GM19455 (cell line): Measurements from ENCODE around the gene C18orf63.

ENCODE experiments used
- ATAC-seq: cut with Tn5 transposase; IDR thresholded peaks from one replicate; pipeline ENCODE4 v1.9.1; 2021; ENCODE audit not compliant: unreplicated experiment

C18orf63 gene

DNA sequence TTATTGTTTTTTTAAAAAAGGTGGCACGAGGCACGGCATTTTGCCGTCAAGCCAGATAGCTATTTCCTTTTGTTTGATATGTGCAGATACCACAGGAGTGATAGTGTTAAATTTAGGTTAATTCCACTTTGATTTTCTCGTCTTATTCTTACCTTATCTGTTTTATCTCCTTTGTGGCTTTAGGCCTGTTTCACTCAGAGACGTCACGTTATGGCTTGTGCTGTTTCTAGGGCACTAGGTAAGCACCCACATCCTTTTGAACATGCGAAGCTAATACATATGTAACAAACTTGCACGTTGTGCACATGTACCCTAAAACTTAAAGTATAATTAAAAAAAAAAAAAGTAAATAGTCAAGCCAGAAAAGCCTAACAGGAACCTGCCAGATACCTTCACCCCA lies 57.8 kb downstream of the C18orf63 start:
- ATAC-seq, result no peak

- no peak for ATAC-seq
Measured at GRCh38 chr18:74375999-74376398, 60.4 kb downstream of the C18orf63 start.

DNA sequence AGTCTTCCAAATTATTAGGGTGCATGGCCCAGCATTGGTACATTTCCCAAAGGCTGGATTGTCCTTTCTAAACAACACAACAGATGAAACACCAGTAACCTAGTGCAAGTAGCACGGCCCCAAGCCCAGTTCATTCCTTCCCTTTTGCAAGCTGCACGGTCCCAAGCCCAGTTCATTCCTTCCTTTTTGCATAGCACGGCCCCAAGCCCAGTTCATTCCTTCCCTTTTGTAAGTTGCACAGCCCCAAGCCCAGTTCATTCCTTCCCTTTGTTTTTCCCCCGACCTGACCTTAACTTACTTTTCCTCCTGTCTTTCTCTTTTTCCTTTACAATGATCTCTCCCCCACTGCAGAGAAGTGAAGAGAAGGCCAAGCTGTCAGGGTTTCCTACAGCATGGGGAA lies 60.9 kb downstream of the C18orf63 start:
- no peak for ATAC-seq

- no peak for ATAC-seq
Measured at GRCh38 chr18:74377776-74378175, 62.1 kb downstream of the C18orf63 start.

DNA sequence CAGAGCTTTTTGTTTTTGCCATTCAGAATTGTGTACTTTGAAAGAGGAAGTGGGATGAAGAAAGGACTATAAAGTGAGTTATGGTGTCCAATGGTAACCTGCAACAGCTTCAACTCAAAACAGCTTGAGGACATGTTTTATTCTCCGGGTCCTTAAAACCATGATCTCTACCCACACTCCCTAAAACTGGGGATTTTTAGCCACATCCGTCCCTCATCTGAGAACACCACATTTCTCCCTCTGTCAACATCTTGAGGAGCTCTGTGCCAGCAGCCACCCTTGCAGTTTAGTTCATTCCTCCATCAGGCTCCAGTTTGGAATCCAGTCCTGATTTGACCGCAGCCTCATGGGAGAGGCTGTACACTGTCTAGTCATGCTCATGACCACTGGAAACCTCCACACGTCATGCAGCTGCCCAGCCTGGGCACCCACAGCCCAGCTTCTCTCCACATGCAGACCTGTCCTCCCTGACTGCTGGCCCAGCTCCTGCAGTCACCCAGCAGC lies 62.6 kb downstream of the C18orf63 start:
- no peak for ATAC-seq

DNA sequence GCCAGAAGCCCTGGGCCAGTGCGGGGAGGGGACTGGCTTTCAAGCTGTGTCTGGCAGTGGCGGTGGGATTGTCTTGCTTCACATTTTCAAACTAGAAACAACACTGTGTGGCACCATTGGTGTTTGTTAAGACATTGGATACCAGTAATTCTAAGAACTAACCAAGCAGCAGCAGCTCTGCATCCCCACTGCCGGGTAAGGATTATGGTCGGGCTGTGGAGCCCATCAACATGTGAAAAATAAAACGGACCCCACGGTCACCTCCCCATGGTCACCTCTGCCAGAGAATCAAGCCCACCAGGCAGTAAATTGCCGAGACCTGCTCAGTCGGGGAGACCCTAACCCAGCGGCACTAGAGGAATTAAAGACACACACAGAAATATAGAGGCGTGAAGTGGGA lies 65.3 kb downstream of the C18orf63 start:
- no peak for ATAC-seq

DNA sequence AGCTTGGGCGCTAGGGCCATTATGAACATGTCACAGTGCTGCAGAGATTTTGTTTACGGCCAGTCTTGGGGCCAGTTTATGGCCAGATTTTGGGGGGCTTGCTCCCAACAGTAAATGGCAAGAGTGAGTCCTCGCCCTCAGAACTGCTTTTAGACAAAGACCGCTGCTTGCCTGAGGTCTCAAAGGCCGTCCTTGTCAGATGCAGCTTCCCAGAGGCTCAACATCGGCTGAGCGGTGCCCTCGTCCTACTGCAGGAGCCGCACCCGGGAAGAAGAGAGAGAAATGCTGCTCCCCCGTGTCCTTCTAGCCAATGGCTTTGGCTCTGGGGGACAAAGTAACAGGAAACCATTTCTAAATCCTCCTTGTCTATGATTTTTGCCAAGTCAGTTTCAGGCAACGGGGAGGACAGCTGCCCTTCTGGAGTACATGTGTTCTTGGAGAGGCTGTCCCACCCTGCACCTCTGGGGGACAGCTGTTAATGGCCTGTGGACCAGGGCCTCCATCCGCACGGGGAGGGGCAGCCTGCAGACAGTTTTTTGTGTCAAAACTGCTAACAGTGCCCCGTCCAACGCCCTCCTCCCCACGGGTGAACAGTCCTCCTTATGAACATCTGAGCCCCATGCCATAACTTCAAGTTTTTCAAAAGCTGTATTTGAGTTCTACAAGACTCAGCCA lies 66.1 kb downstream of the C18orf63 start:
- no peak for ATAC-seq

DNA sequence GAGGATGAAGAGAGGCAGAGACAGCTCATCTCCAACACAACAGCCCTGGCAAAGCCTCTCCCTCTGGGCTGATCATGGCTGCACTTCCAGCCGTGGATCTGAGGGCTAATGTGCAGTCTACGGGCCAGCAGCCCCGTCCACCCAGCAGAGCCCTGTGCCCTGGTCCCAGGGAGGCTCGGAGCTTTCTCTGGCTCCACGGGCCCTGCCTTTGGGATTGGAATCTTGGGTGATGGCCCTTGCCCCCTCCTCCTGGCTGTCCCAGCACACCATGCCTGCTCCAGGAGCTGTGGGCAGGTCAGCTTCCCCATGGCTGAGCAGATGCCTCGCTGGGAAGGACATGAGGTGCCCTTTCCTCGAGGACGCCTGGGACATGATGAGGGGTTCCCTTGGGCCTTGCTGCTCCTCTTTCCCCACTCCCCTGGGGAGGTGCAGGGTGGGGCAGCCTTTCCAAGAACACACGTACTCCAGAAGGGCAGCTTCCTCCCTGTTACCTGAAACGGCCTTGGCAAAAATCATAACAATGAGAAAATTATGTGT lies 66.9 kb downstream of the C18orf63 start:
- no peak for ATAC-seq

- ATAC-seq, result no peak
Measured at GRCh38 chr18:74387383-74387782, 71.7 kb downstream of the C18orf63 start.

- ATAC-seq, result no peak
Measured at GRCh38 chr18:74388227-74388626, 72.6 kb downstream of the C18orf63 start.

- ATAC-seq, result no peak
Measured at GRCh38 chr18:74389171-74389927, 73.7 kb downstream of the C18orf63 start.

DNA sequence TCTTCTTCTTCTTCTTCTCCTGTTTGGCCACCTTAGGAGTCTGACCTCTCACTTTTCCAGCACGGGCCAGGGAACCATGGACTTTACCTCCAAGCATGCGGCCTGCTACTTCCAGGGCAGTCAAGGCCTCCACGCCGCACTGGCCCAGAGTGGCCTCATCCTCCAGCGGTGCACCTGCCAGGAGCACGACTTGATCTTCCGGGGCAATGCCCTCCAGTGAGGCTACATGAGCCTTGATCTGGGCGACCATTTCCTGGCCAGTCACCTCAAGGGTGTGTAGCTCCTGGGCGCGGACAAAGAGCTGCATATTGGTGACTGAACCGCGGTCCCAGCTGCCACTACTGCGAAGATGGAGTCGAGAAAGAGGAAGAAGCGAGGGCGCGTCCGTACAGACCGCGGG lies 74.4 kb downstream of the C18orf63 start:
- ATAC-seq, result no peak

- ATAC-seq, result no peak
Measured at GRCh38 chr18:74390900-74391299, 75.3 kb downstream of the C18orf63 start.

- ATAC-seq, result no peak
Measured at GRCh38 chr18:74392323-74392722, 76.7 kb downstream of the C18orf63 start.

- no peak for ATAC-seq
Measured at GRCh38 chr18:74395006-74395405, 79.4 kb downstream of the C18orf63 start.

DNA sequence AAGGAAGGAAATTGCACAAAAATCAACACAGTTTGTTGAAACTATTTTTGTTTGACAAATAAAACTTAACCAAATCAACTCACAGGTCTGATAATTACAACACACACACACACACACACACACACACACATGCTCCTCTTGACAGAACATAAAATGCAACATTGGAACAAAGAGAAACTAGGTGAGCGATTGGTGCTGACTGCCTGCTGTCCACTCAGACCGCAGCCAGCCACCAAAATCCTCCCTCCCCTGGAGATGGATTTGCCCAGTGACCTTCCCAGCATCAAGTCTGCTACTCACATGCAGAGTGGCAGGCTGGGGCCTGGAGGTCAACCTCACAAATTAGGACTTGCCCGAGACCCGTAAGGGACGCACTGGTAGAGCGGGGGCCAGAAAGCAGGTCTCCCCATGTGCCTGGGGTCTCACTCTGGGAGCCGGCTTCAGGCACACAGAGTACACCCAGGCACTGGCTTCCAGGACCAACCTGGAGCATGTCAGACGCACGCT lies 80.1 kb downstream of the C18orf63 start:
- no peak for ATAC-seq

DNA sequence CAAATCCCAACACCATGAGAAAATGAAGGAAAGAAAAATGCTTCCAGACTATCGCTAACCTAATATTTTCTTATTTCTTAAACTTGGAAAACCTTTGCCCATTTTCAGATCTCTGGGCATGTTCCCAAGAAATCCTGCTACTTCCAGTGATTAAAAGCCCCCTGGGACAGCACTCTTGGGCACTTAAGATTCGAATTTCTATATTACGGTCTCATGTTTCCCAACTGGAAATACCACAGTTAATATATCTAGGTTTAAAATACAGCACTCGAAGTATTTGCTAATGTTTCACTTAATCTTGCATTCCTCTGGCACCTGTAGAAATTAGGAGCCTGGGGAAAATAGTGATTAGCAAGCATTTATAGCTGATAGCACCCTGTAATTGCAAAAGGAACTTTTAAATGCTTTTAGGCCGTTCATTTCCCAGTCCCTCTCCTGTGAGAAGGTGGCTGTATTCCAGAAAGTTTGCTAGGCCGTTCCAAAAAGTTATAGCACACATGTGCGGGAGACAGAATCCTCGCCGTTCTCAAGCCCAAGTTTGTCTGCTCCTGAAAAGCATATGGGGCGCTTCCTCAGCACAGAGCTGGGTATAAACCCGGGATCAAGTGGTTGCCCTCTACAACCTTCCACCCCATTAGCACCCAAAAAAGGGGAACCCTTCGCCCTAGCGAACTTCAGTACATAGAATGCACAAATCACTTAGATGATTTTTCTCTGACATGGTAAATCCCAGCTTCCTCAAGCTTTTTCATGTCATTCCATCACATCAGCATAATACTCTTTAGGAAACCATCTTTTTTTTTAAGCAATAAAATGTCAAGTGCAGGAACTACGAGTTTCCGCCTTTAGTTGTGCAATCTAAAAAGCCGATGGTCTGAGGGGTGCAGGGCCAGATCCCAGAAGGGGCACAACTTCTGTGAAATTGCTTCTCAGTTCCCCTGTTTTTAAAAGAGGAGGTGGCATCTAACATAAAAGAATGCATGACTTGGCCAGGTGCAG lies 80.8 kb downstream of the C18orf63 start:
- no peak for ATAC-seq

- ATAC-seq, result no peak
Measured at GRCh38 chr18:74397572-74397971, 81.9 kb downstream of the C18orf63 start.

DNA sequence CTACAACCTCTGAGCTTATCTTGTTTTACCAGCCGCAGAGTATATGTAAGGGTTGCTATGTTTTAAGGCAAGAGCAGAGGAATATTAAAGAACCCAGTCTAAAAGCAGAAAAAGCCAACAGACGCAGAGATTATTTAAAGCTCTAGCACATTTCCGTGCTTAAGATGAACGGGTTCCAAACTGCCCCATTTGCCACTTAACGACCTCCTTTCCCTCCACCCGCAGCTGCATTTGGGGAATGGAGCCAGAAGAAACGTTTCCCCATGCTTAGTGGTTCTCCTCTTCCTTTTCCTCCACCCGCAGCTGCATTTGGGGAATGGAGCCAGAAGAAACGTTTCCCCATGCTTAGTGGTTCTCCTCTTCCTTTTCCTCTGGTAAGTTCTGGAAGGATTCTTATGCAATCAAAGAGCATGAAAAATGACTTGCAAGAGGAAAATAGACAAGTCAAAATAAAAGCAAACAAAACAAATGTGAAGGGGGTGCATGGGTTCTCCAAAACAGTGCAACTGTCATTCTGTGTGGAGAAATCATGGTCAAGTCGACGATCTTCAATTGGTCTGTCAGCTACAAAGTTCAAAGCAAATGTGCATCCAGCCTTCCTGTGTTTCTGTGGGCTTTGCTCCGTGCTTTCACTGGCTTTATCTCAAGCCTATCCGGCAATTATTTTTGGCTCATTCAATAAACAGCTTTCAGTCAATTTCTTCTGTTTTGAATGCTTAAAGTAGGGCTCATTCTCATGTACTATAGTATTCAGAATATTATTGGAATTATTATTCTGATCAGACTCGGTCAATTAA lies 83.7 kb downstream of the C18orf63 start:
- no peak for ATAC-seq

DNA sequence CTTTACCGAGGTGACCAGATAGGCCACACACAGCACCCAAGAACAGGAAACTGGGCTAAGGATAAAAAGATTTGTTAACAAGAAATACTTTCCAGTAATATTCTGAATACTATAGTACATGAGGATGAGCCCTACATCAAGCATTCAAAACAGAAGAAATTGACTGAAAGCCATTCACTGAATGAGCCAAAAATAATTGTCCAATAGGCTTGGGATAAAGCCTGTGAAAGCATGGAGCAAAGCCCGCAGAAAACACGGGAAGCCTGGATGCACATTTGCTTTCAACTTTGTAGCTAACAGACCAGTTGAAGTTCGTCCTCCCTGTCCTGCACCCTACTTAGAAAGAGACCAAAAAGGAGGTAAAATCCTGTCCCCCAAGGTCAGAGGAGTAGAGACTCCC lies 85.2 kb downstream of the C18orf63 start:
- no peak for ATAC-seq
